GM19467 (cell line): Measurements from ENCODE around the gene RAB3A.

Source experiments
- ATAC-seq: cut with Tn5 transposase; IDR thresholded peaks from one replicate; pipeline ENCODE4 v1.9.1; 2021; ENCODE audit warnings: mild to moderate bottlenecking, moderate library complexity; ENCODE audit not compliant: unreplicated experiment

RAB3A gene

DNA sequence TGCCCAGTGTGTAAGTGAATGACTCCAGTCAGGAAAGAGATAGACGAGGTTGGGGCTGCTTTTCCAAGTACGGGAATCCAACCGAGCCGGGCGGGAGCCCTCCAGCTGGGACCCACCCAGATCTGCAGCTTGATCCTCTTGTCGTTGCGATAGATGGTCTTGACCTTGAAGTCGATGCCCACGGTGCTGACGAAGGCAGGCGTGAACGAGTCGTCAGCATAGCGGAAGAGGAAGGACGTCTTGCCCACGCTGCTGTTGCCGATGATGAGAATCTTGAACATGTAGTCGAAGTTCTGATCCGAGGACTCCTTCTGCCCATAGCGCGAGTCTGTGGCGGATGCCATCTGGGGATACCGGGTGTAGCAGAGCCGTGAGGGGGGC is 1.5 kb downstream of the RAB3A start:
- ATAC-seq = no peak

DNA sequence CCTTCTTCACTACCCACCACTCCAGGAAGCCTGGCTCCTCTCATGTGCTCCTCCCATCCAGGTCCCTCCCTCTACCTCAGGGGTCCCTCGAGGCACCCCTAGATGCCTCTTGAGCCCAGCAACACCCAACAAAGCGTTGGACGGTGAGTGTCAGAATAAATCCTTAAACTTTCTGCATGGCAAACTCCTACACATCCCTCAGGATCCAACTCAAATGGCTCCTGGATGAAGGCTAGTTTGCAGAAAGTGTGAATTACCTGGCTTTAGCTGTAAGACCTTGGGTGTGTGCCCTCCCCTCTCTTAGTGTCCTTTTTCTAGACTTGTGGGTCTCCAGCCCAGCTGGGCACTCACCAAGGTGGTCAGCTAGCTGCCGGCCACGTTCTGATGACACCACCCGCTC is 5.5 kb downstream of the RAB3A start:
- ATAC-seq = no peak

DNA sequence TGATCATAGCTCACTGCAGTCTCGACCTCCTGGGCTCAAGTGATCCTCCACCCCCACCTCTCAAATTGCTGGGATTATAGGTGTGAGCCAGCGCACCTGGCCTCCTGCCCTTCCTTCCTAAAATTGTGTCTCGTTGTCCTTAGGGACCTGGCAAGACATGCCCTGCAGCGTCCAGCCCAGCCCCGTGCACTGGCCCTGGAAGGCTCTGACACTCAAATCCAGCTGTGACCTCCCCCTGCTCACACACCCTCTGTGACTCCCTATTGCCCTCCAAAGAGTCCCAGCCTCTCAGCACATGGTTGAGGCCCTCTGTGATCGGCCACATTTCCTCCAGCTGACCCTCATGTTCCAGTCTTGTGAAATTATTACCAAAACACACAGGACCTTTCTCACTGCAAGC is 5.9 kb downstream of the RAB3A start:
- no peak for ATAC-seq

DNA sequence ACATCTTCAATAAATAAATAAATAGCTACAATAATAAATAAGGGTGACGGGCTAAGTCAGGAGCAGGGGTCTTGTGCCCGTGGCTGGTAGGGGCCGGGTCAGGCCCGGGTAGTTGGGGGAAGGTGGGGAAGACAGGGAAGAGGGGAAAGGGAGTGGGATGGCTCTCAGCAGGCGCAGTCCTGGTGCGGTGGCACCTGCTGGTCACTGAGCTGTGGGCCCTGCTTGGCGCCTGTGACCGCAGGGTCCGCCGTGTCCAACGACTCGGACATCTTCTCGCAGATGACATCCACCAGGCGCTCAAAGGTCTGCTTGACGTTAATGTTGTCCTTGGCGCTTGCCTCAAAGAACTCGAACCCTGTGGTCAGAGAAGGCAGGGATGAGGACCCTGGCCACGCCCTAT is 6.5 kb downstream of the RAB3A start:
- no peak for ATAC-seq

DNA sequence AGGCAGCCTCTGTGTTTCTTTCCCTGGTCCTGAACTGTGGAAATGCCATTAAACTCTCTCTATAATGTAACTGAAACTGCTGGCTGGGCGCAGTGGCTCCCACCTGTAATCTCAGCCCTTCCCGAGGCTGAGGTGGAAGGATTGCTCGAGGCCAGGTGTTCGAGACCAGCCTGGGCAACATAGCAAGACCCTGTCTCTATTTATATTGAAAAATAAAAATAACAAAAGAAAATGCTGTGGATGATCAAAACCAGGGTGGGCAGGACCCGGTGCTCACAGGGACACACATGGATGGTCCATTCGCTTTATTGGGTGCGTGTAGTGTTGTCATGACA is 7.4 kb downstream of the RAB3A start:
- no peak for ATAC-seq

DNA sequence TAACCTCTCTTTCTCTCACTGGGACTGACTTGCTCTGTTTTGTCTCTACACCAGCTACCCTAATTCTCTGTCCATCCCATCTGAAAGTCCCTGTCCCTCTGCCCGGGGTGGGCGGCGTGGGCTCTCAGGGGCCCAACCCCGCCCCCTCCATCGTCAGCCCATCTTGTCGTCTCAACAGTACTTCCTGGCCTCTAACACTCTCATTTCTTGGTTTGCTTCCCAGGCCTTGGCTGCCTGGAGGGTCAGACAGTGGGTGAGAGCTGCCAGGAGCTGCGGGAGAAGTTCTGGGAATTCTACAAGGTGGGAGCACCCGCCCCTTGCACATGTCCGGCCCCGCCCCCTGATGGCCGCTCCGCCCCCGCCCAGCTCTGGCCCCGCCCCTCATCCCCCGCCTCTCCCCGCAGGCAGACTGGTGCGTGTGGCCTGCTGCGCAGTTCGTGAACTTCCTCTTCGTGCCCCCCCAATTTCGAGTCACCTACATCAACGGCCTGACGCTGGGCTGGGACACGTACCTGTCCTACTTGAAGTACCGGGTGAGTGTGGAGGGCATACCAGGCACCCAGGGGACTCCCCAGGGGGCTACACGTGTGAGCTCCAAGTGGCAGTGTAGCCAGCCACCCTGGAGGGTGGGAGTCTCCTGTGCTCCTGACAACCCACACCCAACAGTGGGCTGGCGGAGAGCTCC is 9.1 kb downstream of the RAB3A start:
- ATAC-seq = no peak

DNA sequence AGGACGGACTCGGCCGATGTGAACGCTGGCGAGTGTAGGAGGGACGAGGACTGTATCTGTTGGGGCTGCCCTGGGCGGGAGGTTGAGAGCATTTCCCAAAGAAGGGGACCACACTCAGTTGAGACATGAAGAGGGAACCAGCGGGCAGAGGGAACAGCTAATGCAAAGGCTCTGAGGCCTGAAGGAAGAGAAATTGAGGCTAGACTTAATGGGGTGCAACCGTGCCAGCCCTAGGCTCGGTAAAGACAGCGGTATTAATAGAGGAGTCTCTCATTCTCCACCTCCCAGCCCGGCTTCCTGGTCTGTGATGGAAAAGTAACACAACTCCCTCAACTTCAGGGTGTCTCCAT is 9.7 kb downstream of the RAB3A start:
- no peak for ATAC-seq

DNA sequence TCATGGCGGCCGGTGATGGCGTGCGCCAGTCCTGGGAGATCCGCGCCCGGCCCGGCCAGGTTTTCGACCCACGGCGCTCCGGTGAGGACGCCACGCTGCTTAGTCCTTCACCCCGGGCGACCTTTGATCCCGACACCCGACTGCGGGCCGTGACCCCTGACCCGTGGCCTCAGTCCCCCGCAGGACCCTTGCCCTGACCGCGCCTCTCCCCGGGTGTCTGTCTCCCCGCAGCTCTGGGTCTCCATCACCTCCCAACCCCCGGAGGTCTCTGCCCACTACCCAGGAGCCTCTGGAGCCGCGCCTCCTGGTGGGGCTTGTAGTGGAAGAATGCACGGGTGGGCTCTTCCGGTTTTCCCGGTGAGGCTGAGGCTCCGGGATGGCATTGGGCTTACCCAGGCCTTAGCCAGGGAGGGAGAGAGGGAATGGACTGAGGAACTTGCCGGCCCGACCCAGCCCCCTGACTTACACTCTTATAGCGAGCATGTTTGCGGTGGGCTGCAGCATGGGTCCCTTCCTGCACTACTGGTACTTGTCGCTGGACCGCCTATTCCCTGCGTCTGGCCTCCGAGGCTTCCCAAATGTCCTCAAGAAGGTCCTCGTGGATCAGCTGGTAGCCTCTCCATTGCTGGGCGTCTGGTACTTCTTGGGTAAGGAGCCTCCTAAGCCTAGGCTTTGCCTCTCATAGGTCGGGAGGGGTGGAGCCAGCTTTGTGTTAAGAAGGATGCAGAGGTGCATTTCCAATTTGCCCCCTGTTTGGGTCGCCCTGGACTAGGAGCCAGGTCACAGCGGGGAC is 10.3 kb downstream of the RAB3A start:
- no peak for ATAC-seq

DNA sequence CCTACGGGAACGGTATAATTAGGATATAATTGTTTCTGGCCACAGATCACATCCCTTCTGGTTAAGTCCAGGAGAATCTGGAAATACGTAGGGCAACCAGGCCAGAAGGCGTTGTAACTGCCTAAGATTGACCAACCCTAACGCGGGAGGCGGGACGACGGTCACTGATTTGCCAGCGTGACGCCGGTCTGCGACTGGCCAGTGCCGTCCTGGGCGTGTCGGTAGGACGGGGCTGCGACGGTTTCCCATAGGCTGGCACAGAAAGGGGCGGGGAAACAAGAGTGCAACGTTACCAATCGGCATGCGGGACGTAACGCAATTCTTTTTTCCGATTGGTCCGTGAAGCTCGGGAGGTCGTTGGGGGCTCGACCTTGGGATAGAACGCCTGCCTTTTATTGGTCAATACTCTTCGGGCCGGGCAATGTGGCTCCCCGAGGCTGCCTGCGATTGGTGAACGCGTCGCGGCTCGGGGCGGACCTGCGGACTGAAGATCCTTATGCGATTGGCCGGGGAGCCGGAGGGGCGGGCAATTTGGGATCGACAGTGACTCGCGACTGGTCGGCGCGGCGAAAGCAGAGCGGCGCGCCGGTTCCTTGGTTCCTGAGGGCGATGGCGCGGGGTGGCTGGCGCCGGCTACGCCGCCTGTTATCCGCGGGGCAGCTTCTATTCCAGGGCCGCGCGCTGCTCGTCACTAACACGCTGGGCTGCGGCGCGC is 11.0 kb downstream of the RAB3A start, which contains the start of gene MPV17L2:
TSS of gene MPV17L2 (plus strand) at position 546 of the 715 bp plus-strand sequence. CDS start at position 610, 64 bp downstream.
- ATAC-seq = peak; percentile 82

DNA sequence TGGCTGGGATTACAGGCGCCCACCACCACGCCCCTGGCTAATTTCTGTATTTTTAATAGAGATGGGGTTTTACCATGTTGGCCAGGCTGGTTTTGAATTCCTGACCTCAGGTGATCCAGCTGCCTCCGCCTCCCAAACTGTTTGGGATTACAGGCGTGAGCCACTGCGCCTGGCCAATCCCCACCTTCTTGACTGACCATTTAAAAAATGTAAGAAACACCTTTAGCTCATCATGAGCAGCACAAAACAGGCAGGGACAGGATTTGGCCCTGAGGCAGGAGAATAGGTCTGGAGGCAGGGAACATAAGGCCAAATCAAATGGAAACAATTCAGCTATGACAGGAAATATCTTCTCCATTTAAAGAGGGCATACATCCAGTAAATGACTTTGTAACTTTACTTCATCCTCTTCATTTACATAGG is 12.2 kb downstream of the RAB3A start:
- no peak for ATAC-seq

DNA sequence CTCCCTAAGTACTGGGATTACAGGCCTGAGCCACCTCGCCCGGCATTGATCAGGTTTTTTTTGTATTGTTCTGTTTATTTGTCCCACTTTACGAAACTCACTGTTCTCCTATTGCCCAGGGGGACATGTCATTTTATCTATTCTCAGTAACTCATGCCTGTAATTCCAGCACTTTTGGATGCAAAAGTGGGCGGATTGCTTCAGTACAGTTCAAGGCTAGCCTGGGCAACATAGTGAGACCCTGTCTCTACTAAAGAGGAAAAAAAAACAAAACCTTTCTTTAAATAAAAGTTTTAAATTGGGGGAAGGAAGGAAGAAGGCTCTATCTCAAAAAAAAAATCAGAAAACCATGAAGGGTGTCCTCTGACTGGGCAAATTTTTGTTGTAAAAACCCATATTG is 13.6 kb downstream of the RAB3A start:
- ATAC-seq = no peak

DNA sequence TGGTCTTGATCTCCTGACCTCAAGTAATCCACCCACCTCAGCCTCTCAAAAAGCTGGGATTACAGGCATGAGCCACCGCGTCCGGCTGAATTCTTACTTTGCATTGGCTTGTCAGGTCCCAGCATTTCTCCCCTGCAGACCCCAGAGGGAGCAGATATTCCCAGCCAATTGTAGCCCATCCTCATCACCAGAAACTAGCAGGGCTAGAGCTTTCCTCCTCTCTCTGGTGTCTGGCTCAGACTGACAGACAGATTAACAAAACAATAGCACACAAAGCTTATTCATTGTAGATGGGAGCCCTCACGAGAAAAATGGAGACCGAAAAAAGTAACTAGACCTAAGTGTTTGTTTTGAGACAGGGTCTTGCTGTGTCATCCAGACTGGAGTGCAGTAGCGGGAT is 18.3 kb downstream of the RAB3A start:
- no peak for ATAC-seq

DNA sequence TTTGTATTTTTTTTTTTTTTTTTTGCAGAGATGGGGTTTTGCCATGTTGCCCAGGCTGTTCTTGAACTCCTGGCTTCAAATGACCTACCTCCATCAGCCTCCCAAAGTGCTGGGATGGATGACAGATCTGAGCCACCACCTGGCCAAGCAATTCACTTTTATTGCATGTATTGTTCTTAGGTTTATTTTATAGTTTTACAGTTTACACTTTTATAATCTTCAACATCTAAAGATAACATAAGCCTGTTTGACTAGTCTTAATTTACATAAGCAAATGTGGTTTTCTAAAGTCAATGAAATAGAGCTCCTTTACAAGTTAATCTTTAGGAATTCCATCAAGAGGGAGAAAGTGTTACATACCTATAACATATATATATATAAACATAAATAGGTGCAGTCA is 20.3 kb downstream of the RAB3A start:
- no peak for ATAC-seq

DNA sequence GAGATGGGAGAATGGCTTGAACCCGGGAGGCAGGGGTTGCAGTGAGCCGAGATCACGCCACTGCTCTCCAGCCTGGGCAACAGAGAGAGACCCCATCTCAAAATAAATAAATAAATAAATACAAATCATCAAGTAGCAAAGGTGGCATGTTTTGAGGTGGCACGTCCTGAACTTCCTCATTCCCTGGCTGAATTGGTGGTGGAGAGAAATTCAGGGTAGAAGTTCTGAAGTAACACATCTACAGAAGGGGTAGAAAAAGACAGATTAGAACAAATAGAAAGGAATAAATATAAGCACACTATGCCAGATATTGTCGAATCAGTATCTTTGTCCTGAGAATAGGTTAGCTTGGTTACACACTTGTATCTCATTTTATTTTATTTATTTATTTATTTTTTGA is 23.9 kb downstream of the RAB3A start:
- no peak for ATAC-seq

DNA sequence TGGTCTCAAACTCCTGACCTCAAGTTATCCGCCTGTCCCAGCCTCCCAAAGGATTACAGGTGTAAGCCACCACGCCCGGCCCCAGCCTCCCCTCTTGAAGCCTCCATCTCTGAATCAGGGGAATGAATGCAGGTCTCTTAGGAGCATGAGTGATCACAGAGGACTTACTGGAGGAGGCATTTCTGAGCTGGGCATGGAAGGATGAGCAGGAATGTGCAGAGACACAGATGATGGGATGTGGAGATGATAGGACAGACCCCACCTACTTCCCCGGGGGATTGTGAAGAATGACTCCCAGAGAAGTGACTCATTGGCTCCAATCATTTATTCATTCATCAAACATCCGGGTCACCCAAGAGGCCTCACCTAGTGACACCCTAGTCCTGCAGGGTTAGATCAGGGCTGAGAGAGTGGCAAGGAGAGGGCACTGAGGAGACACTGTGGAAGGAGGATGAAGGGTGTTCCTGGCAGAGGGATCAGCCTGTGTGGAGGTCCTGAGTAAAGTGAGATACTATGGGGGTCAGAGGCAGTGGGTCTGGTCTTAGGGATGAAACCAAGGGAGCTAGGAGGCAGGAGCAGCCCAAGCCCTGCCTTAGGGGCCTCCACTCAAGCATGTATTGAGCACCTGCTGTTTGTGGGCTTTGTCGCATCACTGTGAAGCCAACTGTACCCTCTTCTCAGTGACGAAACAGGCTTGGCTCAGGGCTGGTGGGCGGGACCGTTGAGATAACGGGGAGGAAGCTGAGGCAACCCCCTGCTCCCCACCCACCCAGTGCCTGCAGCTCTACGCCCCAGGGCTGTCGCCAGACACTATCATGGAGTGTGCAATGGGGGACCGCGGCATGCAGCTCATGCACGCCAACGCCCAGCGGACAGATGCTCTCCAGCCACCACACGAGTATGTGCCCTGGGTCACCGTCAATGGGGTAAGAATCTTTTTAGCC is 27.2 kb downstream of the RAB3A start:
- no peak for ATAC-seq

DNA sequence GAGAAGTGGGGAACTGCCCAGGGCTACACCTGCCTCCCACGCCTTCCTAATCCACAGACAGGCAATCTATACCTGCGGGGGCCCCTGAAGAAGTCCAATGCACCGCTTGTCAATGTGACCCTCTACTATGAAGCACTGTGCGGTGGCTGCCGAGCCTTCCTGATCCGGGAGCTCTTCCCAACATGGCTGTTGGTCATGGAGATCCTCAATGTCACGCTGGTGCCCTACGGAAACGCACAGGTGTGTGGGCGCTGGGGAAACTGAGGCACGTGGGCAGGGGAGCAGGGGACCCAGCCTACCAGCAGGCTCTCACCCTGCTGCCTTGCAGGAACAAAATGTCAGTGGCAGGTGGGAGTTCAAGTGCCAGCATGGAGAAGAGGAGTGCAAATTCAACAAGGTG is 28.9 kb downstream of the RAB3A start:
- no peak for ATAC-seq

DNA sequence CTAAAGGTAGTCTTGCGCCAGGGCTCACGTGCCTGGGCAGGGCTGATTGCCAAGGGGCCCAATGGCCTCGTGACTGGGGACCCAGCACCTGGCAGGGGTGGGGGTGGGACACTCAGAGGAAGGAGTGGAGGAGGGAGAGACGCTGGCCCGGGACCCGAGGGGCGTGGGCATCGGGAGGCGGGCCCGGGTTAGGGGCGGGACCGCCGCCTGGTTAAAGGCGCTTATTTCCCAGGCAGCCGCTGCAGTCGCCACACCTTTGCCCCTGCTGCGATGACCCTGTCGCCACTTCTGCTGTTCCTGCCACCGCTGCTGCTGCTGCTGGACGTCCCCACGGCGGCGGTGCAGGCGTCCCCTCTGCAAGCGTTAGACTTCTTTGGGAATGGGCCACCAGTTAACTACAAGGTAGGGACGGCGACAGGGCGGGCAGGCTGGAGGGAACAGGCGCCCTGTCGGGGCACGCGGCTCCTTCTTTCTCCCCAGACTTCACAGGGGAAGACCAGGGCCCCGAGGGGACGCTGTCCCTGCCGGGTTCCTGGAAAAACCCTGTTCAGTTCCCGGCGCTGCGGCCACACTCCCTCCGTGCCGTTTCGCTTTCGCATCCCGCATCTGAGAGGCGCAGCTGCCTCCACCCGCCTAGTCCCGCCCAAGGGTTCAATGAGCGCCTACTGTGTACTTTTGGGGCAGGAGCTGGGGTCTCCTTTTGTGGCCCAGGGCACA is 30.1 kb downstream of the RAB3A start, which contains the start of gene IFI30:
TSS of gene IFI30 (plus strand) at position 242 of the 717 bp plus-strand sequence. CDS start at position 271, 29 bp downstream.
- peak; percentile 36 for ATAC-seq

DNA sequence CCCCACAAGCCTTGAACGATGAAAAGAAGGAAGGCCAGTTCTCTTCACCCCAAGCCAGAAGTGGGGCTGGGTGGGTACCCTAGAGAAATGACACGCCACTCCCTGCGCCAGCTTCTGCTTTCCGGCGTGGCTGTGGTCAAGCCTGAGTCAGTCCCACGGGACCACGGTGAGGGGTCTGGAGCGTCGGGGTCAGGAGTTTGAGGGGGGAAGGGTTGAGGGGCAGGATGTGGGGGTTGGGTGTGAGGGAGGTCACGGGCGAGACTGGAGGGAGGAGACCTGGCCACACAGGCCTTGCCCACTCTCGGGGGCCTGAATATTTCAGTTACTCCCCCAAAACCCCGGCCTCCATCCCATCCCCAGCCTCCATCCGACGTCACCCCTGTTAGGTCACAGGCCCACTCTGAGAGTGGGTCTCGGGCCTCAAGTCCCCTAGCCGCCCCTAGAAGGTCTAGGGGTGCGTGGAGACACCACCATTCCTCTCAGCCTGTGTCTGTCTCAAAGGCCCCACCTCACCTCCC is 30.7 kb downstream of the RAB3A start:
- no peak for ATAC-seq

DNA sequence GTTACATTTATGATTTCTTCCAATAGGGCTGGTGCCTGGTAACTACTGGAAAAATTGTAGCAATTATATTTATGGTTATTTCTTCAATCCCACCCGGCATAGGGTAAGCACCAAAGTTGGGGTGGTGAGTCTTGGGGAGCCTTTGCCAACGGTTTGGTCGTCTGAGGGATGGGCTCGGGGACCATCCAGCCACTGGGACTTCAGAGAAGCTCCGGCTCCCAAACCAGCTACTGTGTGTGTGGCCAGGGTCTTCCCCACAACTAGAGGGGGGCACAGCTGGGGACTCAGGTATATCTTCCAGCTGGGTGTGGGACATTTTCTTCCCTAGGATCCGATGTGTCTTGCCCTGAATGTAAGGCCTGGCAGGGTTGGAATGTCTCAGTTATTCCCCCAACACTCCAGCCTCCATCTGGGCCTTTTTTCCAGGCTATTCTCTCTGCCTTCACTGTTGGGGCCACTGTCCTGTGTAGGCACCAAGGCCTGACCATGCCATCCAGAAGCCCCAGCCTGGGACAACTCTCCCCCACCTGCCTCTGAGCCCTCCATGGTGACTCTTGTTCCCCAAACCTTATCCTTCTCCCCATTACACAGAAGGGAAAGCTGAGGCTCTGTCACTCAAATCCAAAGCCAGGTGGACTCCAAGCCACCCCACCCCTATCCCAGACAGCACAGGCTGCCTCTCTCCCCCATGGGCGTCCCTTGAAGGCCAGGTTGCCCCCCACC is 31.4 kb downstream of the RAB3A start:
- ATAC-seq = no peak
